OCI-LY7 (cell line): ENCODE results near the gene DDHD1.

Experiments
- CTCF ChIP-seq: fragments of 200-600 bp; sonication (generic); conservative IDR thresholded peaks from 2 replicates; pipeline ENCODE4 v1.5.1; 2014; ENCODE audit warnings: mild to moderate bottlenecking, antibody characterized with exemption, low read length, moderate library complexity, mixed read lengths
- EZH2phosphoT487 ChIP-seq: fragments of 200-600 bp; sonication (generic); IDR thresholded peaks from 2 replicates; pipeline ENCODE4 v1.6.1; 2018; ENCODE audit warnings: low read depth, borderline replicate concordance, mild to moderate bottlenecking, mixed run types, antibody characterized with exemption, low read length, moderate library complexity, mixed read lengths

DNA sequence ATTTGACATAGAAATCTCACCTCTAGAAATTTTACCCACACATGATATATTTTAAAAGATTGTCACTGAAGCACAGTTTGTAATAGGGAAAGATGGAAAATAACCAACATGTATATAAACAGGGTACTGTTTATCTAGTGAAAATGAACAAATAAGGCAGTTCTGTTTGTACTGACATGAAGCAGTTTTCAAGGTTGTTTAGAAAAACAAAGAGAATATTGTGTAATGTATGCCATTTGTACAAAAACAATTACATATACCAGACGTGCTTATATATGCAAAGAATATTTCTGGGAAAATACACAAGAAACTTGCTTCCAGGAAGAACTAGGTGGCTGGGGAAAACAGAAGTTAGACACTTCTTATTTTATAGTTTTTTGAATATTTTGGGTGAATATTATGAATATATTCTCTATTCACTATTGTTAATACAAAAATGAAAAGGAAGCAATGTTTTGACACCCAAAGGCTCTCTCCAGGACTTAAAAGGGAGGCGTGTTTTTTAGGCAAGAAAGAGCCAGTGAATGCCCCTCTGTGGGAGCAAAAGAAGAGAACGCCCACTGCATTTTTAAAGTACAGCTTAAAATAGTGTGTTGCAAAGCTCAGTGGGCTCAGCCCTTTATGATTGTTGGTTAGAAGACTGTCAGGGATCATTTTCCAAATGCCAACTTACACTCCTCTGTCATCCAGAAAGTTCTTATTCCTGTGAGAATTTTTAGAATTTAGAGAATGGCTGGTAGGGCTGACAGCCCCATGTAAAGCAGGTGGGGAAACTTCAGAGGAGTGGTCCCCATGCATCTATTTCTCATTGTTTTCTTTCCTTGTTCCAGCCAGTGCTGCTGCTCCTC is 142.7 kb downstream of the DDHD1 start:
- TF ChIP-seq CTCF: no peak
- no peak for TF ChIP-seq EZH2phosphoT487
